HepG2 (cell line): Measurements from ENCODE around the gene MORN5. TPM values are rescaled to one million over a fixed set of nuclear protein-coding genes. Genes with fewer than 3 reads are reported as not detected.

Experiments used
- ATAC-seq: fragments of 200-7000 bp; cut with Tn5 transposase; 3 replicates; pipeline ENCODE4 v1.9.1; 2020; ENCODE audit warnings: mild to moderate bottlenecking, moderate library complexity
- BruUV-seq: library from RNA; stranded (reverse); fragments of 400-500 nt; replicated peaks from 2 replicates; lab custom pipeline; 2021; lab: Mats Ljungman, UMichigan
- CTCF ChIA-PET: fragments of 300-600 bp; formaldehyde crosslinking; extraction: SDS; loops from one replicate; lab custom pipeline; 2021; ENCODE audit warnings: low total read pairs, inconsistent platforms, low intra/inter-chr PET ratio; lab: Yijun Ruan, JAX
- POLR2A ChIA-PET: fragments of 350-600 bp; sonication (Branson Sonifier 250); formaldehyde crosslinking; loops from one replicate; lab custom pipeline; 2020; ENCODE audit warnings: antibody characterized with exemption, inconsistent platforms; lab: Yijun Ruan, JAX
- DNase-seq: peaks from one replicate; pipeline ENCODE4 v3.0.0-alpha.2; 2015; ENCODE audit warnings: low spot score
- FAIRE-seq: peaks from 3 replicates; lab custom pipeline; 2011; peaks lifted over from hg19 to GRCh38; lab: Jason Lieb, UNC
- H2AFZ ChIP-seq: one replicate; pipeline ENCODE4 v1.6.1; 2011; ENCODE audit warnings: low read length, inconsistent platforms
- H3K27ac ChIP-seq: fragments of 300-600 bp; 3 replicates; pipeline ENCODE4 v1.8.0; 2011; ENCODE audit warnings: mixed run types, mild to moderate bottlenecking, mixed read lengths, low read length, inconsistent platforms; ENCODE audit not compliant: insufficient read depth; ENCODE audit errors: extremely low read length
- H3K27me3 ChIP-seq, 2 experiments: fragments of 200-600 bp in 1 of 2; 2 replicates in 1 of 2; 3 replicates in 1 of 2; pipeline versions ENCODE4 v1.6.0 to v1.8.0; 2011; ENCODE audit warnings: low read length in 2 of 2, mild to moderate bottlenecking in 2 of 2, moderate library complexity in 2 of 2, inconsistent platforms in 1 of 2; ENCODE audit not compliant: insufficient read depth in 2 of 2, control insufficient read depth in 1 of 2
- H3K36me3 ChIP-seq, 2 experiments: fragments of 200-600 bp in 1 of 2; replicated peaks in 1 of 2; 2 replicates in 1 of 2; 3 replicates in 1 of 2; pipeline versions ENCODE4 v1.5.1 to v1.8.0; 2011; ENCODE audit warnings: low read length in 2 of 2, inconsistent platforms in 1 of 2; ENCODE audit not compliant: insufficient read depth in 2 of 2, control insufficient read depth in 1 of 2
- H3K4me1 ChIP-seq: 2 replicates; pipeline ENCODE4 v1.5.1; 2012; ENCODE audit warnings: low read length, inconsistent platforms; ENCODE audit not compliant: insufficient read depth
- H3K4me2 ChIP-seq: 2 replicates; pipeline ENCODE4 v1.6.0; 2011; ENCODE audit warnings: low read depth, low read length, inconsistent platforms
- H3K4me3 ChIP-seq, 3 experiments: fragments of 200-600 bp in 1 of 3; sonication (generic), shearing (Covaris generic) in 1 of 3; replicated peaks in 1 of 3; 2 replicates each; pipeline ENCODE4 v1.5.1; 2011 to 2016; ENCODE audit warnings: low read length in 3 of 3, inconsistent platforms in 2 of 3, low read depth in 2 of 3, mild to moderate bottlenecking in 2 of 3, control low read depth in 1 of 3, mixed read lengths in 1 of 3; ENCODE audit not compliant: insufficient read depth in 1 of 3
- H3K79me2 ChIP-seq: one replicate; pipeline ENCODE4 v1.6.1; 2011; ENCODE audit warnings: low read length, inconsistent platforms; ENCODE audit not compliant: insufficient read depth
- H3K9ac ChIP-seq: 2 replicates; pipeline ENCODE4 v1.6.0; 2011; ENCODE audit warnings: mild to moderate bottlenecking, low read depth, low read length, inconsistent platforms; ENCODE audit not compliant: insufficient read depth
- H3K9me3 ChIP-seq: 2 replicates; pipeline ENCODE4 v1.5.1; 2012; ENCODE audit warnings: mild to moderate bottlenecking, low read length
- H4K20me1 ChIP-seq: 2 replicates; pipeline ENCODE4 v1.6.0; 2011; ENCODE audit warnings: inconsistent platforms, mild to moderate bottlenecking, low read length, moderate library complexity; ENCODE audit not compliant: insufficient read depth
- DNMT1 ChIP-seq: sonication (generic); formaldehyde crosslinking; IDR thresholded peaks from 2 replicates; pipeline ENCODE4 v1.5.1; 2020; ENCODE audit warnings: mild to moderate bottlenecking, missing genetic modification reagents
- HES4 ChIP-seq: sonication (generic); formaldehyde crosslinking; IDR thresholded peaks from 2 replicates; pipeline ENCODE4 v1.9.0; 2021; ENCODE audit warnings: mild to moderate bottlenecking, missing genetic modification reagents, borderline replicate concordance
- KDM2A ChIP-seq: sonication (generic); formaldehyde crosslinking; IDR thresholded peaks from 2 replicates; pipeline ENCODE4 v1.4.0; 2020; ENCODE audit warnings: low read depth, missing genetic modification reagents, borderline replicate concordance
- LBX2 ChIP-seq: sonication (generic); formaldehyde crosslinking; IDR thresholded peaks from 2 replicates; pipeline ENCODE4 v1.5.0; 2020; ENCODE audit warnings: missing genetic modification reagents, mild to moderate bottlenecking, borderline replicate concordance
- MYNN ChIP-seq: sonication (generic); formaldehyde crosslinking; IDR thresholded peaks from 2 replicates; pipeline ENCODE4 v1.4.0; 2020; ENCODE audit warnings: mild to moderate bottlenecking, low read depth, missing genetic modification reagents
- RBAK ChIP-seq: sonication (generic); formaldehyde crosslinking; IDR thresholded peaks from 2 replicates; pipeline ENCODE4 v1.5.1; 2020; ENCODE audit warnings: mild to moderate bottlenecking, missing genetic modification reagents
- REPIN1 ChIP-seq: sonication (generic); formaldehyde crosslinking; IDR thresholded peaks from 2 replicates; pipeline ENCODE4 v1.8.0; 2022; ENCODE audit warnings: missing genetic modification reagents, low read depth, mild to moderate bottlenecking, borderline replicate concordance
- SATB2 ChIP-seq: sonication (generic); formaldehyde crosslinking; IDR thresholded peaks from 2 replicates; pipeline ENCODE4 v1.5.0; 2020; ENCODE audit warnings: missing genetic modification reagents
- ZHX2 ChIP-seq, 2 experiments: sonication (generic) in 1 of 2; formaldehyde crosslinking in 1 of 2; IDR thresholded peaks; 2 replicates each; pipeline versions ENCODE4 v1.6.1 to v1.9.0; 2014 to 2022; ENCODE audit warnings: antibody characterized with exemption in 1 of 2, borderline replicate concordance in 1 of 2, inconsistent platforms in 1 of 2, low read depth in 1 of 2, missing genetic modification reagents in 1 of 2
- ZNF333 ChIP-seq: sonication (generic); formaldehyde crosslinking; IDR thresholded peaks from 2 replicates; pipeline ENCODE4 v1.4.0; 2020; ENCODE audit warnings: mild to moderate bottlenecking, missing genetic modification reagents, borderline replicate concordance
- ZNF34 ChIP-seq: sonication (generic); formaldehyde crosslinking; IDR thresholded peaks from 2 replicates; pipeline ENCODE4 v1.4.0; 2020; ENCODE audit warnings: mild to moderate bottlenecking, missing genetic modification reagents, borderline replicate concordance
- ZNF549 ChIP-seq: sonication (generic); formaldehyde crosslinking; IDR thresholded peaks from 2 replicates; pipeline ENCODE4 v1.5.0; 2020; ENCODE audit warnings: missing genetic modification reagents
- ZSCAN22 ChIP-seq: sonication (generic); formaldehyde crosslinking; IDR thresholded peaks from 2 replicates; pipeline ENCODE4 v1.4.0; 2020; ENCODE audit warnings: mild to moderate bottlenecking, missing genetic modification reagents
- WGBS: methylation state at CpG from one replicate; pipeline ENCODE4 v1.1.6; 2017; ENCODE audit warnings: low lambda C conversion rate; 5-methylcytosine and 5-hydroxymethylcytosine counted together
- in situ Hi-C: cut with HindIII; loops from 2 replicates; pipeline ENCODE4 v1.10.0; 2017; ENCODE audit warnings: low pct_unique_long_range_greater_than_20kb; ENCODE audit not compliant: extremely low pct_ligation_motif_present
- intact Hi-C: fragments of 100-400 bp; cut with micrococcal nuclease; formaldehyde crosslinking; loops from one replicate; pipeline ENCODE4 v1.10.0; 2022; ENCODE audit not compliant: unreplicated experiment
- polyA plus RNA-seq, 8 experiments: library from polyadenylated mRNA; depleted of rRNA in 3 of 8; stranded (reverse) in 7 of 8; unstranded in 1 of 8; fragments of >200 nt; fragmentation: Illumina TruSeq in 4 of 8; extraction: Trizol in 4 of 8; gene quantifications; 2 replicates each; pipeline versions ENCODE4 v1.2.1 to v1.2.3, GENCODE V29; 2011 to 2016; ENCODE audit warnings: low read depth in 4 of 8, missing spikeins in 1 of 8, mixed read lengths in 1 of 8; ENCODE audit not compliant: insufficient read depth in 1 of 8
- total RNA-seq, 5 experiments: library from RNA; depleted of rRNA; stranded (reverse); fragments of >200 nt; fragmentation: Illumina TruSeq; extraction: Trizol; gene quantifications; 2 replicates each; pipeline ENCODE4 v1.2.3, GENCODE V29; 2016; ENCODE audit warnings: low read depth in 1 of 5

Gene MORN5
- total and polyA plus RNA-seq, 2 of the 13 experiments (the other 11 are each of a cell fraction or from before 2014, with no cell fraction given): not detected

- WGBS: 8% methylated on average over 3 of the region's 3 CpGs
- CTCF ChIA-PET: no interaction called here
- peaks cover 9% of the 10 kb centered on the region for H3K4me1 ChIP-seq
- intact Hi-C loops: no loop called here
- POLR2A ChIA-PET: interaction anchor here (0.8 kb wide), 1 partner anchor 18 kb away, joined by 3 read pairs; no protein-coding TSS in a partner anchor
- H4K20me1 ChIP-seq: no peaks in the 10 kb centered on the region
- FAIRE-seq (no peak), ATAC-seq (no peak), DNase-seq (no peak)
- no peaks in the 10 kb centered on the region for H3K79me2 ChIP-seq
- H3K9me3 ChIP-seq: no peaks in the 10 kb centered on the region
- H3K27me3 ChIP-seq: peaks cover 3 to 10% of the 10 kb centered on the region in 2 experiments; a peak in 2 of 5 replicates
- H3K27ac ChIP-seq: no peak overlapping the region
- no peaks in the 10 kb centered on the region for H3K36me3 ChIP-seq
- BruUV-seq: no TSS peak
- H3K9ac ChIP-seq: no peak overlapping the region
- no peak overlapping the region for H2AFZ ChIP-seq
- TF ChIP-seq ZNF333 (CRISPR knock-in tag): no peak
- no peak for TF ChIP-seq SATB2 (CRISPR knock-in tag)
- TF ChIP-seq REPIN1 (CRISPR knock-in tag): no peak
- no peak for TF ChIP-seq ZSCAN22
- TF ChIP-seq MYNN: no peak
- no peak for TF ChIP-seq DNMT1 (CRISPR knock-in tag)
- TF ChIP-seq ZNF34 (CRISPR knock-in tag): no peak
- TF ChIP-seq KDM2A: no peak
- TF ChIP-seq ZNF549 (CRISPR knock-in tag): no peak
- TF ChIP-seq HES4 (CRISPR knock-in tag): no peak
- TF ChIP-seq LBX2: no peak
- no peak for TF ChIP-seq RBAK (CRISPR knock-in tag)
- TF ChIP-seq ZHX2 (IDR thresholded peaks at IDR 0.05; ENCODE audit: low read depth): no peak
- TF ChIP-seq ZHX2 (CRISPR knock-in tag; IDR thresholded peaks at IDR 0.05; ENCODE audit: borderline replicate concordance): no peak
- in situ Hi-C loops: no loop called here
- no peak overlapping the region for H3K4me2 ChIP-seq
- no peak overlapping the region for H3K4me3 ChIP-seq
These were observed 8.6 kb downstream of the MORN5 start for GRCh38 chr9:122168356-122168755.
